Measurements from ENCODE around the gene BTBD6. TPM values are rescaled to one million over a fixed set of nuclear protein-coding genes. Genes with fewer than 3 reads are reported as not detected.

BTBD6 gene
- total and polyA plus RNA-seq, 2 of the 8 experiments (the other 6 are each of a cell fraction or from before 2014, with no cell fraction given), result 10.1 to 10.2 TPM

GRCh38 chr14:105251920-105252319 lies 3.6 kb downstream of the BTBD6 start:
- no peaks in the 10 kb centered on the region; a peak in 2 of 8 replicates for H3K36me3 ChIP-seq (ENCODE audit: control insufficient read depth in 2 of 4, insufficient read depth in 4 of 4, low read length in 3 of 4)
- peaks cover 0 to 14% of the 10 kb centered on the region in 2 experiments for H4K20me1 ChIP-seq (replicated peaks in 1 of 2; ENCODE audit: control insufficient read depth in 1 of 2, insufficient read depth in 2 of 2, low read length in 2 of 2)
- H3K4me1 ChIP-seq (replicated peaks in 1 of 4; ENCODE audit: control insufficient read depth in 3 of 4, insufficient read depth in 4 of 4, low read length in 3 of 4), result peaks cover 0 to 6% (median 2%) of the 10 kb centered on the region in 4 experiments; a peak in 3 of 7 replicates
- ChIA-PET POLR2A (ENCODE audit: partially characterized antibody) (interaction anchor here (0.7 kb wide), 1 partner anchor 42 kb away, joined by 3 read pairs; no protein-coding TSS in a partner anchor), CTCF (ENCODE audit: partially characterized antibody) (interaction anchor here (0.8 to 1.0 kb wide), 2 partner anchors 28 to 39 kb away, joined by 3 to 4 read pairs; no protein-coding TSS in a partner anchor)
- H2BK15ac ChIP-seq (ENCODE audit: low read length), result no peak overlapping the region
- H4K8ac ChIP-seq (ENCODE audit: extremely low read depth, insufficient read depth, low read length), result 0 out of 2 replicates have a peak overlapping the region, but pooled peaks have one; percentile 22
- 85% methylated on average over 6 of the region's 6 CpGs; no CpG with 5 or more reads in 1 of the 2 experiments for WGBS, 2 experiments (ENCODE audit: extremely low coverage in 1 of 2, insufficient coverage in 1 of 2, insufficient read length in 1 of 2, insufficient replicate concordance in 2 of 2, low coverage in 1 of 2, low lambda C conversion rate in 2 of 2, missing lambda C conversion rate in 1 of 2)
- H3K9me3 ChIP-seq (ENCODE audit: insufficient read depth in 2 of 2, low read depth in 1 of 2, low read length in 1 of 2), result no peaks in the 10 kb centered on the region
- TF ChIP-seq RAD21 (IDR thresholded peaks at IDR 0.05 in 1 of 2, conservative IDR thresholded peaks at IDR 0.05 in 1 of 2; ENCODE audit: low read depth in 2 of 2, low read length in 2 of 2), result no peak
- no peak for TF ChIP-seq TEAD4 (IDR thresholded peaks at IDR 0.05; ENCODE audit: low read depth, low read length)
- TF ChIP-seq RXRA (IDR thresholded peaks at IDR 0.05; ENCODE audit: insufficient read depth, low read depth, low read length), result no peak
- TF ChIP-seq SRF (IDR thresholded peaks at IDR 0.05; ENCODE audit: low read depth, low read length), result no peak
- TF ChIP-seq SP4 (IDR thresholded peaks at IDR 0.05; ENCODE audit: low read length), result no peak
- no peak for TF ChIP-seq ATF2 (IDR thresholded peaks at IDR 0.05; ENCODE audit: low read length)
- no peak for TF ChIP-seq CHD2 (IDR thresholded peaks at IDR 0.05; ENCODE audit: low read length)
- no peak for TF ChIP-seq CBX8 (IDR thresholded peaks at IDR 0.05; ENCODE audit: borderline replicate concordance, low read depth, low read length)
- no peak overlapping the region for H3K56ac ChIP-seq (replicated peaks; ENCODE audit: insufficient read length, low read depth, low read length)
- DNase-seq (ENCODE audit: low read depth in 1 of 2, low spot score in 2 of 2) (no peak), FAIRE-seq (no peak)
- no peak overlapping the region for H2BK5ac ChIP-seq (ENCODE audit: low read depth, low read length)
- no peak overlapping the region for H3K4ac ChIP-seq (replicated peaks; ENCODE audit: insufficient read length, low read depth, low read length)
- no peak overlapping the region for H3K18ac ChIP-seq (ENCODE audit: extremely low read depth, low read length)
- H3K23me2 ChIP-seq (ENCODE audit: low read depth, low read length), result peaks cover 10% of the 10 kb centered on the region; the same call in 1 of the 2 replicates
- H3K27ac ChIP-seq (ENCODE audit: low read depth, low read length), result no peak overlapping the region
- H2AFZ ChIP-seq (ENCODE audit: low read length), result no peak overlapping the region
- no peak overlapping the region for H2AK5ac ChIP-seq (ENCODE audit: low read depth, low read length)
- no peak overlapping the region for H3K4me3 ChIP-seq (ENCODE audit: extremely low read depth in 1 of 4, insufficient read depth in 2 of 4, low read depth in 3 of 4, low read length in 4 of 4)
- H4K91ac ChIP-seq (replicated peaks; ENCODE audit: insufficient read length, low read length), result no peak overlapping the region
- H3K14ac ChIP-seq (ENCODE audit: insufficient read length), result no peak overlapping the region
- H4K5ac ChIP-seq (ENCODE audit: insufficient read length, low read depth, low read length), result no peak overlapping the region
- H3K4me2 ChIP-seq (ENCODE audit: insufficient read depth in 1 of 2, low read depth in 2 of 2, low read length in 2 of 2), result no peak overlapping the region
- H2BK20ac ChIP-seq (ENCODE audit: low read length), result no peak overlapping the region
- H3K79me1 ChIP-seq (ENCODE audit: low read depth, low read length), result no peaks in the 10 kb centered on the region; the same call in 1 of the 2 replicates
- no peak overlapping the region for H3K9ac ChIP-seq (replicated peaks in 1 of 4; ENCODE audit: extremely low read depth in 1 of 4, low read depth in 3 of 4, low read length in 3 of 4)
- no peaks in the 10 kb centered on the region for H3K79me2 ChIP-seq (ENCODE audit: control insufficient read depth in 1 of 2, insufficient read depth in 2 of 2, low read length in 2 of 2)
- H2BK120ac ChIP-seq (replicated peaks; ENCODE audit: low read depth, low read length), result no peak overlapping the region
- H3K23ac ChIP-seq (ENCODE audit: insufficient read length), result no peak overlapping the region
- H2BK12ac ChIP-seq (ENCODE audit: low read depth, low read length), result no peak overlapping the region
- H3K27me3 ChIP-seq (replicated peaks in 1 of 4; ENCODE audit: control insufficient read depth in 3 of 4, extremely low read depth in 1 of 4, insufficient read depth in 3 of 4, low read length in 3 of 4), result peaks cover 0 to 7% (median 3%) of the 10 kb centered on the region in 4 experiments; a peak in 3 of 7 replicates

All from H1 (cell line).